Esophagus muscularis mucosa (tissue), 3 donors: Measurements from ENCODE around the gene BID.

Experiments
- CTCF ChIP-seq, 3 experiments: fragments of 200-600 bp in 2 of 3; fragments of 450-650 bp in 1 of 3; sonication (generic) in 2 of 3; IDR thresholded peaks; one replicate each; pipeline ENCODE4 v1.5.1; 2017 to 2019; ENCODE audit warnings: antibody characterized with exemption in 3 of 3, mild to moderate bottlenecking in 2 of 3, moderate library complexity in 1 of 3
- EP300 ChIP-seq: sonication (generic); formaldehyde crosslinking; IDR thresholded peaks from one replicate; pipeline ENCODE4 v1.6.1; 2017; ENCODE audit warnings: antibody characterized with exemption

GRCh38 chr22:17729561-17729960, 44.7 kb downstream of the BID start:
- TF ChIP-seq EP300: no peak
- no peak for TF ChIP-seq CTCF (IDR thresholded peaks at IDR 0.05)
